Measurements from ENCODE around the gene IL3. TPM values are rescaled to one million over a fixed set of nuclear protein-coding genes. Genes with fewer than 3 reads are reported as not detected.

IL3 gene
- total and polyA plus RNA-seq, 2 of the 4 experiments (the other 2 are of a cell fraction), result not detected

Small RNA genes within 50 kb of the gene (microRNA-seq; reads per million reads assigned to microRNA genes)
- gene RF00285 (ENCODE audit: insufficient read depth, insufficient read length), result not detected

Small RNA genes within 50 kb of the gene (small RNA-seq; reads per million reads assigned to genes)
- gene RF00285, result 0 reads per million in 5 experiments

Other genes with a start within 250 kb of the IL3 start
- not detected in 2 replicates for gene MEIKIN, start 115.0 kb upstream of the IL3 start, total RNA-seq (2012; rRNA removed)
- gene MEIKIN, start 115.0 kb upstream of the IL3 start, polyA plus RNA-seq (2012; rRNA removed), result not detected in 2 replicates
- not detected in 2 replicates for gene ACSL6, start 49.0 kb upstream of the IL3 start, total RNA-seq (2012; rRNA removed)
- not detected in 2 replicates for gene ACSL6, start 49.0 kb upstream of the IL3 start, polyA plus RNA-seq (2012; rRNA removed)
- gene CSF2, start 13.1 kb downstream of the IL3 start, total RNA-seq (2012; rRNA removed), result not detected in 2 replicates
- 0.26 and 0.31 TPM in 2 replicates for gene CSF2, start 13.1 kb downstream of the IL3 start, polyA plus RNA-seq (2012; rRNA removed)
- 190 and 225 TPM in 2 replicates for gene P4HA2, start 167.2 kb downstream of the IL3 start, total RNA-seq (2012; rRNA removed)
- 184 and 186 TPM in 2 replicates for gene P4HA2, start 167.2 kb downstream of the IL3 start, polyA plus RNA-seq (2012; rRNA removed)
- gene PDLIM4, start 197.0 kb downstream of the IL3 start, total RNA-seq (2012; rRNA removed), result 61.1 and 97.5 TPM in 2 replicates
- 214 and 225 TPM in 2 replicates for gene PDLIM4, start 197.0 kb downstream of the IL3 start, polyA plus RNA-seq (2012; rRNA removed)
- 2.8 and 3.2 TPM in 2 replicates for gene SLC22A4, start 233.7 kb downstream of the IL3 start, total RNA-seq (2012; rRNA removed)
- gene SLC22A4, start 233.7 kb downstream of the IL3 start, polyA plus RNA-seq (2012; rRNA removed), result 2.5 and 2.6 TPM in 2 replicates